HG03565 (cell line): ENCODE measurements around the gene TSHZ2.
A peak's percentile ranks its signal among the peaks of the same experiment; 100 is the strongest.

ENCODE experiments used
- ATAC-seq: cut with Tn5 transposase; IDR thresholded peaks from one replicate; pipeline ENCODE4 v1.9.1; 2021; ENCODE audit warnings: mild to moderate bottlenecking, moderate library complexity; ENCODE audit not compliant: unreplicated experiment

TSHZ2 gene

DNA sequence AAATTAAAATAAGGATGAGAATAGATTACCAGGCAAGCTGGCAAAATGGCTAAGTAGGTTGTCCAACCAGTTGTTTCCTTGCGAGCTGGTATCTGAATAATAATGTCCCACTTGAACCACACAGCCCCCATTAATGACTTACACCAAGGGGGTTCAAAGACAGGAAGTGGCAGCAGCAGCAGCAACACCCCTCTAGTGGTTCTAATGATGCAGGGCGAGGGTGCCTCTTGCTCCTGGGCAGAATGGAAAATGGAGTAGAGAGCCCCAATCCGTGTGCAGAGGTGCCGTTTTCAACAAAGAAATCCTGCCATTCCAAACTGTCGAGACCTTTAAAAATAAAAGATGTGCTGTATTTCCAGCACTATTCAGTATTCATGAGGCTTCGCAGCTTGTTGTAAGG is 218.1 kb downstream of the TSHZ2 start:
- no peak for ATAC-seq

DNA sequence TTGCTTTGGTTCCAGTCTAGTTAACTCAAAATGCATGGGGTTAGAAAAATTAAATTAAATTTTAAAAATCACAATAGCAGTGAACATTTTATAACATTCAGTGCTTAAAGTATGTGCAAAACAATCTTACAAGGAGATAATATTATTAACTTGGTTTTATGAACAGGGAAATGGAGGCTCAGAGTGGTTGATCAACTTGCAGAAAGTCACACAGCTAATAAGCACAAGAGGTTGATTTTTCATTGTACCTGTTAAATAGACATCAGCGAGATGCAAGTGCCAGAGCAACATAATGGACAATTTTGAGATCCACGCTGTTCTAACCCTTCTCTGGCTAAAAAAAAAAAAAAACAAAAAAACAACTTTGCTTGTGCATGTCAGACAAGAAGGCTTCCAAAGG is 219.8 kb downstream of the TSHZ2 start:
- no peak for ATAC-seq

DNA sequence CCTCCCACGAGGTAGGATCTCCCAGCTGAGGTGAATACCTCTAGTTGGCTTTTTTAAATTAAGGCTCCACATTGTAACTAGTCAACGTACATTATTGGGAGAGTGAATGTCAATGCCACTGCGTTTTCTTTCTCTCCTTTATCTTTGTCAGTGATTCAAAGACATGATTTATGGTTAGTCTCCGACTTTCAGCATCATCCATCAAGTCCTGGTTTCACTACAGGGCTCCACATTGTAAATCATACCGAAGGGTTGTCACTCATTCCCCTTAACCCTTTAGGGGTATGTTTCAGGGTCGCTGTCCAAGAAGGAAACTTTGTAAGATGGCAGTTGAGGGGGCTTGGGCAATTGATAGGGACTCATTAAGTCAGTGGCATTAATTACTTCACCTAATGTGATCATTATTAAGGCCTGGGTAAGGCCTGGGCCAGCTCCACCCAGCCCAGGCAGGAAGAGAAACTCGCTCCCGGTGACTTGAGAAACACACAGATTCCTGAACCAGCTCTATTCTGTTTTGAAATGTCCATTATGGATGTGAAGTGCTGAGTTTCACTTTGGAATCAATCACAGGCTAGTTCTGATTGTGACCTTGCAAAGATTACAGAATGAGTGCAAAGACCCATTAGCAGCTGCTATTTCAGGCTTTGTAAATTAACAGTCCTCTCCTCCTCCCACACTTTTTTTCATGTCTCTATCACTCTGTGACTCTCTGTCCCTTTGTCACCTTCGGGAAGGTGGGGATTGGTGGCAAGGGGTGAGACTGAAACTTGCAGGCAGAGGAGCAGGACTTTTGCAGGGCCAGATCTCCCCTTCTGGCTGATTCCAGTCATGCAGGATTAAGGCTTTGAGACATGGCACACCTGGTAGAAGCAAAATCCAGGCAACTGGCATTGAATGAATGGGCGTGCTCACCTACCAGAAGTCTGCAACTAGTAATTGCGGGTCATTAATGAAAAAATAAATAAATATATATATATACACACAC is 222.4 kb downstream of the TSHZ2 start:
- ATAC-seq: no peak

DNA sequence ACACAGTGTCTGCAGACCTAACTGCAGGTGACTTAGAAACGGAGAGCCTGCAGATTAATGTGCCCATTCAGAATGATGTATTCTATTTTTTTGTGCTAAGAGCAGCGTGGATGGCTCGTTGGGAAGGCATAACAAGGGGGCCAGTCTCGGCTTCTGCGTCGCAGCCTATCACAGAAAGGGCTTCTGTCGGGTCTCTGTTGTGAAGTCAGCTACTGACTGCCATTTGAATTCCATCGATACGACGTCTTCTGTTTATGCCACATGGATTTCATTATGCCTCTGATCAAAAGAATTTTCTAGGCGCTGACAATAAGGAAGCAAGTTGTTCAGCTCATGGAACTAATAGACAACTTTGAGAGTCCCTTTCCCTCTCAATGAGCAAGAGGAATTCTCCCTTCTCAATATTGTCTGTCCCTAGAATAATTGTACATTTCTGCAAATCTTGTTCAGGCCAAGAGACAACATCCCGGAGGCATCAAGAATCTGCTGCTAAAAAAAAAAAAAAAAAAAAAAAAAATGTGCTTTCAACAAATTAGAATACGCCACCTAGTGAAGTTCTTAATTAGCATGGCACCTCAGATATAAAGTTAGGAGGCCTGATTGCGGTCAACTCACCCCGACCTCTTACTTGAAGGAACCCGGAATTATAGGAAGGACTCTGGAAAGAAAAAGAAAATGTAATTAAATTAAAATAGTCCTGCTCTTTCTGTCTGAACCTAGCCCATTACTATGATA is 223.9 kb downstream of the TSHZ2 start:
- ATAC-seq: no peak

DNA sequence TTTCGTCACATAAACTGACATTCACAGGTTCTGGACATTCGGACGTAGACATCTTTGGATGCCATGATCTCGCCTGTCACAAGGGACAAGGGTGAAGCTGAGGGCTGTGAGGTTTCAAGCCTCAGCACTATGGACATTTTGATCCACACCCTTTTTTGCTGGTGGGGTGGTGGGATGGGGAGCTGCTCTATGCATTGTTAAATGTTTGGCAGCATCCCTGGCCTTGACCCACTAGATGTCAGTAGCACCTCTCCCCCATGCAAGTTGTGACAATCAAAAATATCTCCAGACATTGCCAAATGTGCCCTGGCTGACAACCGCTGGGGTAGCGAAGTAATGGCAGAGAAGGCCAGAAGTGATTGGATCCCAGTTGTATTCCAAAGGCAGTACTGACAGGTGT is 229.4 kb downstream of the TSHZ2 start:
- ATAC-seq: no peak

DNA sequence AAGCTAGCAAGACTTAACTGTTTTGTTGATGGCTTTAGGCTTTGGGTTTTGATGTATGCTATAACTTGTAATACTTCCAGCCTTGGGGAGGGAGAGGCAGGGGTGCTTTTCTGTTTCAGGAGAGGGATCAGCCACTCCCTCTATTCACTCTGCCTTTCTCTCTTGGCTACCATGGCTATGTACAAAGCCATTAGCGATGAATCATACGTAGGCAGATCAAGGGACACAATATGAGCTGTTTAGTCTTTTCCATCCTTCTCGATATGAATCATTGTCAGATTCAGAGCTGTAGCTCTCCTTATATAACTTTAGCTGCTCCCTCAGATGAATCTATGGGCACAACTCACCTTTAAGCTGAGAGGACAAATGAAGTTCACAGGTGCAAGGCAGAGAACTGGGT is 230.6 kb downstream of the TSHZ2 start:
- ATAC-seq: no peak

DNA sequence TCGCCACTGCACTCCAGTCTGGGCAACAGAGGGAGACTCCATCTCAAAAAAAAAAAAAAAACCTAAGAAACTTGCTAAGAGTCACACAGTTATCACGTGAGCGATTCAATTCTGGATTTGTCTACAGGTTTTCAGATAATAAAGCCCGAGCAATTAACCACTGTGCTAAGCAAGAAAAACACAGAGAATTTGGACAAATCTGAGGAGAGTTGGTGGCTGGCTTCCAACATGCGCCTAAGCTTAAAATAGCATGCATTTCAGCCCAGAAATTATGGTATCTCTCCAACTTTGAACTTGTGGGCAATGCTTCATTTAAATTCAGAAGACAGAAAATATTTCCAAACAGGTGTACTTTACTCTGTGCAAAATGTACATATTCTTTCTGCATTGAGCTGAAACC is 232.9 kb downstream of the TSHZ2 start:
- ATAC-seq: no peak

DNA sequence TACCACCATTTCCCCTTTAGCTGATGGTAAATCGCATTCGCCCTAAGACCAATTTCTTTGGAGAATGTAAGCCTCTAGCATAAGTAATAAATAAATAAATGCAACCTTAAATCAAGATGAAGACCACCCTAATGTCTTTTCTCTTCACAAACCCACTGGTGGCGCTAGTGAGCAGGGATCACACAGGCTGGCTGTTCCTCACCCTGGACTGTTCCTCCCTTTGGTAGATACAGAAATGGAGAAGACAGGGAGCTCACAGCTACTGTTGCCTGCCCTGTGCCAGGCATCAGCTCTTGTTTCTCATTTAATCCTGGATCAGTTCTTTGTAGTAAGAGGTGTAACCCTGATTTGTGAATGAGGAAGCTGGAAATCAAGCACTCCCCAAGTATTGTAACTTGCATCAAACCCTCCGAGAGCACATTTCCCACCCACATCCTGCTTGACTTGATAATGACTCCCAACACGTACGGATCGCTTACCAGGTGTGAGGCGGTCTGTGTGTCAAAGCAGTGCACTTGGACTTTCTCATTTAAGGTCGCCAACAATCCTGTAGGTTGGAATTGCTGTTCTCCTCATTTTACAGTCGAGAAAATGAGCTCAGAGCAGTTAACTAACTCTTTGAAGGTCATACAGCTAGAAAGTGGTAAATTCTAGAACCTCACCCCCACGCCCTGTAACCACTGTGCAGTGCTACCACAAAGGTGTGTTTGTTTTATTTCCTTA is 236.1 kb downstream of the TSHZ2 start:
- no peak for ATAC-seq

DNA sequence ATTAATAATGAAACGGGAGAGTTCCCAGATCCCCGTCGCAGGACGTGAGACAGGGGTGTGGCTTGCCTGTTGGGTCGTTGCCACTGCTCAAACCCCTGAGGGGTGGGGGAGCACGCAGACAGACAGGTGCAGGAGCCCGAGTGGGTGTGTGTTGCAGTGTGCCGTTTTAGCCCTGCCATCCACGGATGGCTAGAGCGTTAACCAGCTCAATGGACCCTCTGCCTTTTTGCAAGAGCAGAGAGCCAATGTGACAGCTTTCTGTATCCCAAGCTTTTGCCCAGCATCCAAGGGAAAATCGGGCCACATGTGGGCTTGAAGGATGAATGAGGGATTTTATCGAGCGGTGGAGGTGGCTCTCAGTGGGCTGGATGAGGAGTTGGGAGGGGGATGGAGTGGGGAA is 237.9 kb downstream of the TSHZ2 start:
- no peak for ATAC-seq

DNA sequence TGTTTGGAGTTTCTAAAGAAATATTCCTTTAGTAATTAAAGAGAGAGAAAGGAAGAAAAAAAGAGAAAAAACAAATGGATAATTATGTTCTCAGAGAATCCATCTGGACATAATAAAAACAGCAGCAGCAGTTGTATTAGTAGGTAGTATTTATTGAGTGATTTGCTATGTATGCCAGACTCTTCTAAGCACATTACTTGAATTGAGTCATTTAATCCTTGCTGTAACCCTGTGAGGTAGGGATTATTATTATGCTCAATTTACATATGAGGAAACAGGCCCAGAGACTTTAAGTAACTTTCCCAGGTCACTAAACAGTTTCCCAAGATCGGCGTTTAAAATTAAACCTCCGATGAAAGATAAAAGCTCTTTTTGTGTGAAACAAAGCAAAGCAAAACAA is 238.8 kb downstream of the TSHZ2 start:
- no peak for ATAC-seq

DNA sequence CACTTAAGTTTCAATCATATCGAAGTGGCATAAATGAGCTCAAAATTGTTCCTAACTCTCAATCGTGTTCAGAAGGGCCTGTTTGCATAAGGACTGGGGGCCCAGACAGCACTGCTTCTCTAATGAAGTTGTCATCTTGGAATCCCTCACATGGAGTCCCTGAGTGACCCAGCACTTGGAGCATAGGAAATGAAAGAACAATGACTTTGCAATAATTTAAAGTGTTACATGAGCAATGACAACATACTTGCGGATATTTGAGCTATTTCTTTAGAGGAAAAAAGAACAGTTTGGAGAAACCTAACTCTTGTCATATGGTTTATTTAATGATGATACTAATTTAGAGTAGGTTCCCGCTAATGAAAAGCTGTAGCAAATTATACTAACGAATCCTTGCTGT is 239.9 kb downstream of the TSHZ2 start:
- no peak for ATAC-seq

DNA sequence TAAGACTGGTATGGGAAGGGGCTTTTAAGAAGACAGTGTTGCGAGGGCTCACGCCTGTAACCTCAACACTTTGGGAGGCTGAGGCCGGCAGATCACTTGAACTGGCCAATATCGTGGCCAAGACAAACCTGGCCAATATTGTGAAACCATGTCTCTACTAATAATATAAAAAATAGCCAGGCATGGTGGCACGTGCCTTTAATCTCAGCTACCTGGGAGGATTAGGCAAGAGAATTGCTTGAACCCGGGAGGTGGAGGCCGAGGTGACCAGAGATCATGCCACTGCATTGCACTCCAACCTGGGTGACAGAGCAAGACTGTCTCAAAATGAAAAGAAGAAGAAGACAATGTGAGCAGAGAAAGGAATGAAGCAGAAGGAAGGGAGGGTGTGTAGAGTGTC is 242.2 kb downstream of the TSHZ2 start:
- ATAC-seq: no peak

DNA sequence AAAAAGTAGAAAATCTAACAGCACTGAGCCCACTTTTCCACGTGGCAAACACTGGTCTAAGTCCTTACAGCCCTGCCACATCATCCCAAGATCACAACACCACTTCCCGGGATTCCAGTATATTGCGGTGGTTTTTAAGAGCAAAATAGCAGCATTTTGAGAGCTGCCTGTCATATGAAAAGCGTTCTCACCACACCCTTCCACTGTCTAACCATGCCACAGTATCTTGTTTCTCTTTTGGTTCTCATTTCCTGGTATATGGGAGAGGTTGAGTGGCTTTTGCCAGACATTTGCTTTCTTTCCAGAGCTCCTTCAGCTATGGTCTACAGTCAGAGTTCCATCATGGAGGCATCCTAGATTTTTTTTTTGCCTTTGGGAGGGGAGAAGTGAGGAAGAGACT is 243.0 kb downstream of the TSHZ2 start:
- ATAC-seq: peak; percentile 40

DNA sequence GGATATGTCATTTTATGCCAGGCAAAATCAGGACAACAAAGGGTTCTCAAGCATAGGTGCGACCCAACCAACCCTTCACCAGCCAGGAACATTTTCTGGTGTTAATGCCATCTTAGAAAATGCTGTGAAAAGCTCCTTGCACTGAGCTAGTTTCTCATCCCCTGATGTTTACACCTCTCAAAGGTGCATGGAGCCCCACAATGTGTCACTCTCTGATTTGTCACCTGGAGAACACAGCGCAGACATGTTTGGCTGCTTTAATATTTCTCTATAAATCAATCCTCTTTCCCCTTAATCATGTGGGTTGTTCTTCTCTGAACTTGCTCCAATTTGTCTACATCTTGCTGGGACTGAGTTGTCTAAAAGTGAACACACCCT is 244.3 kb downstream of the TSHZ2 start:
- no peak for ATAC-seq

DNA sequence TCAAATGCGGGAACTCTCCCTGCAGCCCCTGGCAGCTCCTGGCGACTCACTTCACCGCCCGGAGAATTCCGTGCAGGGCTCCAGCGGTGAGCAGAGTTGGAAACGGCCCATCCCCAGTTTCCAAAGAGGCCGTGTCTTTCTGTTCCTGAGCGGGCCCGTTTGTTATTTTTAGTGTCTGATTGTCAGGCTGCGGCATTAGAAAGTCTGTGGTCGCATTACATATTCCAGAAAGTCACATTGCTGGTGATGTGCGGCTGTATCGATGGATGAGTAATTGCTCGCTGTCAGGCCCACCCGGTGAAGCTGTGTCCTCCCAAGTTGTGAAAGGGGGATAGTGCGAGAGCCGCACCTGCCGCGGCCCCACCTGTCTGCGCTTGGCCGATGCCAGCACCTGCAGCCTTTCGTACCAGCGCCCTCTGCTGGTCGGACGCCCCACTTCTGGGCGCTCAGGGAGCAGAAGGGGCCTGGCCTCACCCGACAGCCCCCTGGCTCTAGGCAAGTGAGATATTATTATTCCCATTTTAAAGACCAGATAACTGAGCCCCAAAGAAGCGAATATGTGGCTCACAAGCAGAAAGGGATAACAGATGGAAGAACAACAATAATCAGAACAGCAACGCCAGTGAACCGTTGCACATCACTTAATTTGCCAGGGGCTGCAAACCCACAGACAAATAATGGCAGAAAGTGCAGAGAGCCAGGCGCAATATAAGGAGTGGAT is 244.9 kb downstream of the TSHZ2 start:
- no peak for ATAC-seq

DNA sequence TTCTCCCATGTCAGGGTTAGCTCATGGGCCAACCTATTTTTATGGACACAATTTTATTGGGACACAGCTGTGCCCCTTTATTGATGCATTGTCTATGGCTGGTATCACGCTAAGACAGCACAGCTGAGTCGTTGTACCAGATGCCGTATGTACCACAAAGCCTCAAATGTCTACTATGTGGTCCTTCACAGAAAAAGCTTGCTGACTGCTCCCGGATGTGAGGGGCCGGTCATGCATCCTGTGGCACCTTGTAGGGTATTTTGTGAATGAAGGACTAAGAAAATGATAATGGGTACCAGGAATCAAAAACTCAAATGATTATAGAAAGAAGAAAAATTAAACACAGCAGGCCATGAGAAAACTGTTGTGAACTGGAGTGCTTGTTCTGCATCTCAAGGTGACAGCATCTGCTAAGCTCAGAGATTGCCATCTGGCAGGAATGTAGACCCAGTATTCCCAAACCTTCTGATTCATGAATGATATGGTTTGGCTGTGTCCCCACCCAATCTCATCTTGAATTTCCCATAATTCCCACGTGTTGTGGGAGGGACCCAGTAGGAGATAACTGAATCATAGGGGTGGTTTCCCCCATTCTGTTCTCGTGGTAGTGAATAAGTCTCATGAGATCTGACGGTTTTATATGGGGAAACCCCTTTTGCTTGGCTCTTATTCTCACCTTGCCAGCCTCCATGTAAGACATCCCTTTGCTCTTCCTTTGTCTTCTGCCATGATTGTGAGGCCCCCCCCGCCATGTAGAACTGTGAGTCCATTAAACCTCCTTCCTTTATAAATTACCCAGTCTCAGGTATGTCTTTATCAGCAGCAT is 248.5 kb downstream of the TSHZ2 start:
- ATAC-seq: no peak

DNA sequence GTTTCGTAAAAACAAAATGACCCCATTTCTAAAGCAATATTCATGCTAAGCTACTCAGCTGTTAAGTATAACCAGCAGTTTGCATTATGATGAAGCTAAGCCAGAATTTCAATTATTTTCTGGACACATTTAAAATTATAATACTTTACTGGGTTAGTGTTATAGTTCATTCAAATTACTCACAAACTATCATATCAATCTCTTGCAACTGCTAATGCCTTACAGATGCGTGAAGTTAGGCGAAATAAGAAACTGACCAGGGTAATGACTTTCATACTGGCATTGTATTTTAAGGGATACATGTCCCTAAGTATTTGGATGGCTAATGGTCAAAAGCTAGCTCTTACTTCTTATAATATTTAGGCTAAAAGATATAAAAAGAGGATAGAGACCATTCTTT is 249.6 kb downstream of the TSHZ2 start:
- ATAC-seq: no peak

DNA sequence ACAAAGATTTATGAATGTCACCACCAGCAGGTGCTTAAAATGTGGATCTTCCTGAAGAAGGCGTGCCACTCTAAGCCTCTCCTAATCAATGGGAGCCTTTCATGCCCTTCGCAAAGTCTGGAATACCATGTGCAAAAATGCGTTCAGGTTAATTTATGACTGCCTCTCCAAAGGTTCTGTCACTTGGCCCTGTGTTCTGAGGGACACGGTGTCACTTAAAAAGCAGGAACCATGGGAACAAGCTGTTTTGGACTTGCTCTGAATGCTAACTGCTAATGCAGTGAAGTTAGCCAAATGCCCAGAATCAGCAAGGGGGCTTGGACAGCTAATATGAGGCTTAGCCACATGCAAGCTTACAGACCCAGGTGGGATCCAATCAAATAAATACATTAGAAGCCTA is 250.3 kb downstream of the TSHZ2 start:
- no peak for ATAC-seq

DNA sequence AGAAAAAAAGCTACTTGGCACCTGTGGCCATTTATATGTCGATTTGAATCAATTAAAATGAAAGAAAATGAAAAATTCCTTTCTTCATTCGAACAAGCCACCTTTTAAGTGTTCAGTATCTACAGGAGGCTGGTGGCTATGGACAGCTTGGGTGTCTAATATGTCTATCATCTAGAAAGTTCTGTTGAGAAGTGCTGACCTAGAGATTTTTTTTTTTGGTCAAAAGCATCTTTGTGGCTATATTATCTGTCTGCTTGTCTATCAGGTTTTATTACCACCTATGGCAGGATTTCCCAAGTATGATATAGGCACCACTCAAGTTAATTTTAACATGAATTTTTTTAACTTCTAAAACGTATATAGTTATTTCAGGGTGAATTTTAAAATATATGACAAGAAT is 250.8 kb downstream of the TSHZ2 start:
- no peak for ATAC-seq

DNA sequence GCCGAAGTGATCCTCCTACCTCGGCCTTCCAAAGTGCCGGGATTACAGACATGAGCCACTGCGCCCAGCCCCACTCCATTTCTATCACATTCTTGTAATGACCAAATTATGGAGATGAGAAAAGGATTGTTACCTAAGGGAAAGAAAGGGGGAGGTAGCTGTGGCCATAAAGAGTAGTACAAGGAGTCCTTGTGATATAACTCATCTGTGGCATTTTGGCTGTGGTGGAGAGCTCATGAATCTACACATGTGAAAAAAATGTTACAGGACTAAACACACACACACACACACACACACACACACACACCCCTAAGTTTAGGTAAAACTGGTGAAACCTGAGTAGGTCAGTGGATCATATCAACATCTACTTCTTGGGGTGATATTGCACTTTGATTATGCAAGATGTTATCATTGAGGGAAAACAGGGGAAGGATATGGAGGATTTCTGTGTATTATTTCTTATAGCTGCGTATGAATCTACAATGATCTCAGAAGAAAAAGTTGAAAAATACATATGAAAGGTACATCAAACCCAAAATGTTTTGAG is 251.5 kb downstream of the TSHZ2 start:
- no peak for ATAC-seq
